SH-SY5Y (cell line): ENCODE data around the gene SCPEP1.

Source experiments
- GATA2 ChIP-seq: IDR thresholded peaks from 2 replicates; pipeline ENCODE4 v1.6.1; 2011; ENCODE audit warnings: mild to moderate bottlenecking, low read depth, low read length
- GATA3 ChIP-seq: IDR thresholded peaks from 2 replicates; pipeline ENCODE4 v1.6.1; 2011; ENCODE audit warnings: low read depth, mild to moderate bottlenecking, low read length, moderate library complexity

GRCh38 chr17:56994009-56994792, 16.3 kb downstream of the SCPEP1 start:
- TF ChIP-seq GATA2 (no peak), GATA3 (no peak)
